IMR-90 (cell line): Measurements from ENCODE around the gene CYFIP2. TPM values are rescaled to one million over a fixed set of nuclear protein-coding genes. Genes with fewer than 3 reads are reported as not detected.

Source experiments
- ATAC-seq: fragments of 200-7000 bp; cut with Tn5 transposase; 2 replicates; pipeline ENCODE4 v1.9.1; 2020; ENCODE audit warnings: low read depth, mild to moderate bottlenecking, moderate library complexity
- BruUV-seq: library from RNA; stranded (reverse); fragments of 400-500 nt; replicated peaks from 2 replicates; lab custom pipeline; 2021; lab: Mats Ljungman, UMichigan
- CTCF ChIA-PET: fragments of 300-600 bp; formaldehyde crosslinking; extraction: SDS; loops from one replicate; lab custom pipeline; 2021; ENCODE audit warnings: antibody characterized with exemption; lab: Yijun Ruan, JAX
- POLR2A ChIA-PET: fragments of 300-600 bp; sonication (Branson Sonifier 250); formaldehyde crosslinking; loops from one replicate; lab custom pipeline; 2022; ENCODE audit warnings: antibody characterized with exemption; ENCODE audit not compliant: unreplicated experiment; lab: Charles Lee
- DNase-seq: peaks from one replicate; pipeline ENCODE4 v3.0.0; 2013
- H2AFZ ChIP-seq: replicated peaks from 2 replicates; pipeline ENCODE3; 2013; ENCODE audit warnings: low read length, mild to moderate bottlenecking; ENCODE audit not compliant: poor library complexity
- H2AK5ac ChIP-seq: 2 replicates; pipeline ENCODE4 v1.6.1; 2013; ENCODE audit warnings: low read depth, low read length, inconsistent platforms
- H2AK9ac ChIP-seq: replicated peaks from 2 replicates; pipeline ENCODE3; 2013; ENCODE audit warnings: mild to moderate bottlenecking, low read depth, low read length, moderate library complexity; ENCODE audit not compliant: poor library complexity
- H2BK120ac ChIP-seq: 2 replicates; pipeline ENCODE4 v1.6.1; 2013; ENCODE audit warnings: low read depth, low read length, inconsistent platforms
- H2BK15ac ChIP-seq: 3 replicates; pipeline ENCODE4 v1.6.1; 2013; ENCODE audit warnings: low read depth, low read length, inconsistent platforms
- H2BK20ac ChIP-seq: 2 replicates; pipeline ENCODE4 v1.6.1; 2013; ENCODE audit warnings: low read depth, mild to moderate bottlenecking, inconsistent platforms, low read length, moderate library complexity
- H2BK5ac ChIP-seq: 2 replicates; pipeline ENCODE4 v1.6.1; 2013; ENCODE audit warnings: mild to moderate bottlenecking, low read depth, low read length, inconsistent platforms; ENCODE audit not compliant: poor library complexity, severe bottlenecking
- H3K14ac ChIP-seq: replicated peaks from 2 replicates; pipeline ENCODE4 v1.6.1; 2013; ENCODE audit warnings: low read depth, low read length, inconsistent platforms
- H3K18ac ChIP-seq: 2 replicates; pipeline ENCODE4 v1.6.1; 2013; ENCODE audit warnings: low read depth, low read length, control low read depth
- H3K23ac ChIP-seq: 2 replicates; pipeline ENCODE4 v1.6.1; 2013; ENCODE audit warnings: low read depth, low read length, inconsistent platforms
- H3K27ac ChIP-seq: 2 replicates; pipeline ENCODE4 v1.5.1; 2013; ENCODE audit warnings: mild to moderate bottlenecking, control low read depth, low read length; ENCODE audit not compliant: insufficient read depth
- H3K27me3 ChIP-seq: 2 replicates; pipeline ENCODE4 v1.6.1; 2013; ENCODE audit warnings: low read length; ENCODE audit not compliant: control insufficient read depth, insufficient read depth
- H3K36me3 ChIP-seq: 2 replicates; pipeline ENCODE4 v1.6.1; 2013; ENCODE audit warnings: low read length, mixed read lengths; ENCODE audit not compliant: control insufficient read depth, insufficient read depth
- H3K4ac ChIP-seq: 2 replicates; pipeline ENCODE4 v1.6.1; 2013; ENCODE audit warnings: low read depth, low read length, inconsistent platforms
- H3K4me1 ChIP-seq: 2 replicates; pipeline ENCODE4 v1.6.1; 2013; ENCODE audit warnings: low read length, mixed read lengths; ENCODE audit not compliant: control insufficient read depth, insufficient read depth
- H3K4me2 ChIP-seq: 2 replicates; pipeline ENCODE4 v1.6.1; 2013; ENCODE audit warnings: low read depth, mild to moderate bottlenecking, control low read depth, low read length, moderate library complexity
- H3K4me3 ChIP-seq: 2 replicates; pipeline ENCODE4 v1.5.1; 2013; ENCODE audit warnings: low read depth, mild to moderate bottlenecking, control low read depth, low read length, moderate library complexity; ENCODE audit not compliant: insufficient read depth
- H3K56ac ChIP-seq: 2 replicates; pipeline ENCODE4 v1.6.1; 2013; ENCODE audit warnings: low read length, inconsistent platforms; ENCODE audit not compliant: insufficient read depth; ENCODE audit errors: extremely low read depth
- H3K79me1 ChIP-seq, 2 experiments: 2 replicates each; pipeline ENCODE4 v1.6.1; 2013; ENCODE audit warnings: low read length in 2 of 2, inconsistent platforms in 1 of 2, low read depth in 1 of 2
- H3K9ac ChIP-seq: 2 replicates; pipeline ENCODE4 v1.6.1; 2013; ENCODE audit warnings: low read depth, low read length, control low read depth
- H3K9me1 ChIP-seq: 2 replicates; pipeline ENCODE4 v1.6.1; 2013; ENCODE audit warnings: low read length, inconsistent platforms; ENCODE audit not compliant: insufficient read depth
- H3K9me3 ChIP-seq: 2 replicates; pipeline ENCODE4 v1.6.1; 2013; ENCODE audit warnings: low read length; ENCODE audit not compliant: control insufficient read depth, insufficient read depth
- H4K20me1 ChIP-seq: 2 replicates; pipeline ENCODE4 v1.6.1; 2013; ENCODE audit warnings: low read length, inconsistent platforms; ENCODE audit not compliant: insufficient read depth
- H4K5ac ChIP-seq: 2 replicates; pipeline ENCODE4 v1.6.1; 2013; ENCODE audit warnings: mild to moderate bottlenecking, low read depth, low read length, control low read depth
- H4K8ac ChIP-seq, 2 experiments: 2 replicates each; pipeline ENCODE4 v1.6.1; 2013; ENCODE audit warnings: low read depth in 2 of 2, low read length in 2 of 2, control low read depth in 1 of 2, inconsistent platforms in 1 of 2
- H4K91ac ChIP-seq: 2 replicates; pipeline ENCODE4 v1.6.1; 2013; ENCODE audit warnings: low read depth, low read length, inconsistent platforms; ENCODE audit not compliant: insufficient read depth
- BHLHE40 ChIP-seq: fragments of 150-350 bp; IDR thresholded peaks from 2 replicates; pipeline ENCODE4 v1.6.1; 2016; ENCODE audit warnings: mild to moderate bottlenecking, low read depth, low read length
- CEBPB ChIP-seq: IDR thresholded peaks from 2 replicates; pipeline ENCODE4 v1.6.1; 2012; ENCODE audit warnings: low read depth, low read length, improper control_type of control experiment
- CHD1 ChIP-seq: IDR thresholded peaks from 2 replicates; pipeline ENCODE4 v1.6.1; 2012; ENCODE audit warnings: low read depth, low read length, improper control_type of control experiment
- FOS ChIP-seq: fragments of 150-350 bp; IDR thresholded peaks from 2 replicates; pipeline ENCODE4 v1.6.1; 2016; ENCODE audit warnings: low read depth, low read length
- MAFK ChIP-seq: IDR thresholded peaks from 2 replicates; pipeline ENCODE4 v1.6.1; 2012; ENCODE audit warnings: low read depth, low read length, improper control_type of control experiment
- MAZ ChIP-seq: IDR thresholded peaks from 2 replicates; pipeline ENCODE4 v1.6.1; 2012; ENCODE audit warnings: low read depth, mild to moderate bottlenecking, low read length, improper control_type of control experiment, moderate library complexity, borderline replicate concordance
- MXI1 ChIP-seq: IDR thresholded peaks from 2 replicates; pipeline ENCODE4 v1.6.1; 2012; ENCODE audit warnings: low read depth, mild to moderate bottlenecking, low read length, moderate library complexity, borderline replicate concordance
- NFE2L2 ChIP-seq: fragments of 150-350 bp; IDR thresholded peaks from 2 replicates; pipeline ENCODE4 v1.6.1; 2016; ENCODE audit warnings: low read depth, mild to moderate bottlenecking, low read length
- POLR2A ChIP-seq: IDR thresholded peaks from 2 replicates; pipeline ENCODE4 v1.6.1; 2012; ENCODE audit warnings: mild to moderate bottlenecking, low read depth, low read length
- RAD21 ChIP-seq: IDR thresholded peaks from 2 replicates; pipeline ENCODE4 v1.6.1; 2012; ENCODE audit warnings: low read length, improper control_type of control experiment
- RCOR1 ChIP-seq: IDR thresholded peaks from 2 replicates; pipeline ENCODE4 v1.6.1; 2012; ENCODE audit warnings: mild to moderate bottlenecking, low read length, improper control_type of control experiment; ENCODE audit not compliant: insufficient replicate concordance
- RFX5 ChIP-seq: IDR thresholded peaks from 2 replicates; pipeline ENCODE4 v1.8.0; 2012; ENCODE audit warnings: low read depth, mild to moderate bottlenecking, low read length, moderate library complexity
- SMC3 ChIP-seq: fragments of 150-350 bp; IDR thresholded peaks from 2 replicates; pipeline ENCODE4 v1.6.1; 2016; ENCODE audit warnings: low read depth, mild to moderate bottlenecking, antibody characterized with exemption, low read length, moderate library complexity
- WGBS, 2 experiments: methylation state at CpG; one replicate each; pipeline versions ENCODE4 v1.1.5 to v1.1.7; 2013; ENCODE audit warnings: missing lambda C conversion rate in 2 of 2; ENCODE audit not compliant: insufficient read length in 1 of 2; ENCODE audit errors: extremely low coverage in 2 of 2; 5-methylcytosine and 5-hydroxymethylcytosine counted together
- dilution Hi-C: fragments of 300-500 bp; cut with HindIII; formaldehyde crosslinking; loops from one replicate; pipeline ENCODE4 v1.14.3; 2018; ENCODE audit warnings: low sequenced_read_pairs; ENCODE audit not compliant: unreplicated experiment
- in situ Hi-C: fragments of 300-500 bp; cut with MboI; formaldehyde crosslinking; loops from 3 replicates; pipeline ENCODE4 v1.14.3; 2019; ENCODE audit warnings: low sequenced_read_pairs, inconsistent platforms, mixed read lengths
- intact Hi-C: fragments of 100-400 bp; cut with micrococcal nuclease; formaldehyde crosslinking; loops from 2 replicates; pipeline ENCODE4 v1.10.0; 2022
- polyA plus RNA-seq, 3 experiments: library from polyadenylated mRNA; depleted of rRNA; stranded (reverse); fragments of >200 nt; gene quantifications; 2 replicates each; pipeline ENCODE4 v1.2.3, GENCODE V29; 2012; ENCODE audit warnings: low replicate concordance in 1 of 3
- total RNA-seq: library from RNA; depleted of rRNA; stranded (reverse); fragments of >200 nt; gene quantifications from 2 replicates; pipeline ENCODE4 v1.2.3, GENCODE V29; 2012
- TF ChIP-seq, protein P1 (sequence below): fragments of 150-350 bp; IDR thresholded peaks from 2 replicates; pipeline ENCODE4 v1.6.1; 2016; ENCODE audit warnings: low read depth, mild to moderate bottlenecking, low read length, moderate library complexity, borderline replicate concordance
- TF ChIP-seq, protein P2 (sequence below): fragments of 150-350 bp; IDR thresholded peaks from 2 replicates; pipeline ENCODE4 v1.6.1; 2017; ENCODE audit warnings: mild to moderate bottlenecking, antibody characterized with exemption, low read length, low read depth
- TF ChIP-seq, protein P3 (sequence below): conservative IDR thresholded peaks from 2 replicates; pipeline ENCODE4 v1.5.1; 2012; ENCODE audit warnings: mild to moderate bottlenecking, low read depth, low read length, improper control_type of control experiment

Gene CYFIP2
- total and polyA plus RNA-seq, 2 of the 4 experiments (the other 2 are of a cell fraction), result 6.8 to 13.4 TPM

DNA sequence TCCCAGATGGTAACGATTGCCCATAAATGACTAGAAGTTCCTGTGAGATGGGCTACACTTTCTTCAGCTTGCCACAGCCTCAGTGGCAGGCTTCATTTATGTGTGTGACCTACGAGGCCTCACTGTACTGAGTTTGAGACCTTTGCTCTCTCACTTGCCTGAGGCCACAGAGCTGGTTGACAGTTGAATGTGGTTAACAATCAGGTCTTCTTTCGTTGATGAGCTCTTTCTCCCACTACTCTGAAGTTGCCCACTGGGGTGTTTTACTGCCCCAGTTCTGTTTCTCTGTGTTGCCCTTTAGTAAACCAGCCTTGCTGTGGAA is 70.5 kb downstream of the CYFIP2 start:
- no peak overlapping the region for H4K91ac ChIP-seq
- no peak overlapping the region for H3K9ac ChIP-seq
- H3K9me3 ChIP-seq, result peaks cover 2% of the 10 kb centered on the region; the same call in 1 of the 2 replicates
- no peaks in the 10 kb centered on the region for H3K36me3 ChIP-seq
- H3K4ac ChIP-seq, result no peak overlapping the region
- WGBS, 2 experiments, result 50% methylated on average over 2 of the region's 3 CpGs; no CpG with 5 or more reads in 1 of the 2 experiments
- no peak overlapping the region for H2BK120ac ChIP-seq
- BruUV-seq, result no TSS peak
- no peak overlapping the region for H2BK15ac ChIP-seq
- no peak overlapping the region for H2BK20ac ChIP-seq
- POLR2A ChIA-PET, result interaction anchor here (1.1 kb wide), 1 partner anchor 140 kb away, joined by 3 read pairs; no protein-coding TSS in a partner anchor
- no peak overlapping the region for H2AFZ ChIP-seq
- intact Hi-C loops, result no loop called here
- no peak overlapping the region for H3K4me2 ChIP-seq
- H3K27me3 ChIP-seq, result no peaks in the 10 kb centered on the region
- dilution Hi-C loops, result no loop called here
- H2BK5ac ChIP-seq, result no peak overlapping the region
- H3K23ac ChIP-seq, result no peak overlapping the region
- H3K18ac ChIP-seq, result no peak overlapping the region
- H3K14ac ChIP-seq, result no peak overlapping the region
- TF ChIP-seq FOS (no peak), CHD1 (no peak), RAD21 (no peak), CEBPB (no peak), SMC3 (no peak), RCOR1 (no peak), RFX5 (no peak), MAFK (no peak), POLR2A (no peak), MAZ (no peak), MXI1 (no peak), NFE2L2 (no peak), BHLHE40 (no peak)
- TF ChIP-seq, protein P1, sequence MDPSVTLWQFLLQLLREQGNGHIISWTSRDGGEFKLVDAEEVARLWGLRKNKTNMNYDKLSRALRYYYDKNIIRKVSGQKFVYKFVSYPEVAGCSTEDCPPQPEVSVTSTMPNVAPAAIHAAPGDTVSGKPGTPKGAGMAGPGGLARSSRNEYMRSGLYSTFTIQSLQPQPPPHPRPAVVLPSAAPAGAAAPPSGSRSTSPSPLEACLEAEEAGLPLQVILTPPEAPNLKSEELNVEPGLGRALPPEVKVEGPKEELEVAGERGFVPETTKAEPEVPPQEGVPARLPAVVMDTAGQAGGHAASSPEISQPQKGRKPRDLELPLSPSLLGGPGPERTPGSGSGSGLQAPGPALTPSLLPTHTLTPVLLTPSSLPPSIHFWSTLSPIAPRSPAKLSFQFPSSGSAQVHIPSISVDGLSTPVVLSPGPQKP, result no peak
- TF ChIP-seq, protein P2, sequence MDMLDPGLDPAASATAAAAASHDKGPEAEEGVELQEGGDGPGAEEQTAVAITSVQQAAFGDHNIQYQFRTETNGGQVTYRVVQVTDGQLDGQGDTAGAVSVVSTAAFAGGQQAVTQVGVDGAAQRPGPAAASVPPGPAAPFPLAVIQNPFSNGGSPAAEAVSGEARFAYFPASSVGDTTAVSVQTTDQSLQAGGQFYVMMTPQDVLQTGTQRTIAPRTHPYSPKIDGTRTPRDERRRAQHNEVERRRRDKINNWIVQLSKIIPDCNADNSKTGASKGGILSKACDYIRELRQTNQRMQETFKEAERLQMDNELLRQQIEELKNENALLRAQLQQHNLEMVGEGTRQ, result no peak
- TF ChIP-seq, protein P3, sequence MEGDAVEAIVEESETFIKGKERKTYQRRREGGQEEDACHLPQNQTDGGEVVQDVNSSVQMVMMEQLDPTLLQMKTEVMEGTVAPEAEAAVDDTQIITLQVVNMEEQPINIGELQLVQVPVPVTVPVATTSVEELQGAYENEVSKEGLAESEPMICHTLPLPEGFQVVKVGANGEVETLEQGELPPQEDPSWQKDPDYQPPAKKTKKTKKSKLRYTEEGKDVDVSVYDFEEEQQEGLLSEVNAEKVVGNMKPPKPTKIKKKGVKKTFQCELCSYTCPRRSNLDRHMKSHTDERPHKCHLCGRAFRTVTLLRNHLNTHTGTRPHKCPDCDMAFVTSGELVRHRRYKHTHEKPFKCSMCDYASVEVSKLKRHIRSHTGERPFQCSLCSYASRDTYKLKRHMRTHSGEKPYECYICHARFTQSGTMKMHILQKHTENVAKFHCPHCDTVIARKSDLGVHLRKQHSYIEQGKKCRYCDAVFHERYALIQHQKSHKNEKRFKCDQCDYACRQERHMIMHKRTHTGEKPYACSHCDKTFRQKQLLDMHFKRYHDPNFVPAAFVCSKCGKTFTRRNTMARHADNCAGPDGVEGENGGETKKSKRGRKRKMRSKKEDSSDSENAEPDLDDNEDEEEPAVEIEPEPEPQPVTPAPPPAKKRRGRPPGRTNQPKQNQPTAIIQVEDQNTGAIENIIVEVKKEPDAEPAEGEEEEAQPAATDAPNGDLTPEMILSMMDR, result no peak
- H3K4me3 ChIP-seq, result no peak overlapping the region
- H3K9me1 ChIP-seq, result no peaks in the 10 kb centered on the region; the same call in 1 of the 2 replicates
- in situ Hi-C loops, result no loop called here
- no peaks in the 10 kb centered on the region for H3K79me1 ChIP-seq
- no peak overlapping the region for H4K5ac ChIP-seq
- ATAC-seq (no peak; the same call in 1 of the 2 replicates), DNase-seq (no peak)
- H3K4me1 ChIP-seq, result peaks cover 4% of the 10 kb centered on the region; the same call in 1 of the 2 replicates
- no peaks in the 10 kb centered on the region for H4K20me1 ChIP-seq
- CTCF ChIA-PET, result interaction anchor here (0.7 to 2.0 kb wide), 4 partner anchors 8 to 407 kb away, joined by 3 to 9 read pairs (median 4); partner anchors contain the start of gene LSM11
- H3K56ac ChIP-seq, result no peak overlapping the region
- no peak overlapping the region for H3K27ac ChIP-seq
- H4K8ac ChIP-seq, result no peak overlapping the region
- H2AK9ac ChIP-seq, result no peak overlapping the region
- no peak overlapping the region for H2AK5ac ChIP-seq
